Measurements from ENCODE around the gene FIBCD1.

Gene FIBCD1

GRCh38 chr9:130938652-130939404 lies at the start of gene FIBCD1:
Gene FIBCD1 (minus strand): TSS chr9:130939247. CDS start chr9:130938607, 640 bp downstream.
- TF ChIP-seq EZH2 (IDR thresholded peaks at IDR 0.05; ENCODE audit: borderline replicate concordance, low read length) (no peak), CTCF (IDR thresholded peaks at IDR 0.05; ENCODE audit: low read length) (0 out of 2 replicates have a peak, but pooled peaks have one; percentile 6)
- Histone ChIP-seq H3K4me3 (ENCODE audit: low read depth, low read length, poor library complexity, severe bottlenecking) (no peak within 1 kb of the TSS), H3K27ac (ENCODE audit: low read depth, low read length, poor library complexity, severe bottlenecking) (no peak within 1 kb of the TSS), H3K9me3 (ENCODE audit: low read length) (no peaks in the 10 kb centered on the region), H3K9me2 (ENCODE audit: low read depth, low read length) (no peaks in the 10 kb centered on the region), H3K36me3 (ENCODE audit: insufficient read depth, low read length) (no peaks in the 10 kb centered on the region), H3F3A (ENCODE audit: insufficient read depth, low read length) (no peaks in the 10 kb centered on the region), H2AFZ (ENCODE audit: low read length) (no peak within 1 kb of the TSS), H4K20me1 (ENCODE audit: insufficient read depth, low read length) (no peaks in the 10 kb centered on the region), H3K9ac (ENCODE audit: low read length) (no peak within 1 kb of the TSS), H3K4me1 (ENCODE audit: insufficient read depth, low read length, severe bottlenecking) (no peaks in the 10 kb centered on the region), H3K4me2 (ENCODE audit: low read length) (no peak within 1 kb of the TSS), H3K79me2 (ENCODE audit: insufficient read depth, low read length) (no peaks in the 10 kb centered on the region), H3K27me3 (ENCODE audit: insufficient read depth, low read length) (no peaks in the 10 kb centered on the region; the same call in 1 of the 2 replicates)

GRCh38 chr9:130988400-130988747 lies 49.3 kb upstream of the FIBCD1 start:
- H3K27ac ChIP-seq (ENCODE audit: low read depth, low read length, poor library complexity, severe bottlenecking) = no peak overlapping the region
- no peak overlapping the region for H3K4me3 ChIP-seq (ENCODE audit: low read depth, low read length, poor library complexity, severe bottlenecking)
- no peak for TF ChIP-seq CTCF (IDR thresholded peaks at IDR 0.05; ENCODE audit: low read length)
- no peak for TF ChIP-seq EZH2 (IDR thresholded peaks at IDR 0.05; ENCODE audit: borderline replicate concordance, low read length)
- H2AFZ ChIP-seq (ENCODE audit: low read length) = no peak overlapping the region
- 0 out of 2 replicates have a peak, but pooled peaks cover 4% of the 10 kb centered on the region for H3K27me3 ChIP-seq (ENCODE audit: insufficient read depth, low read length)
- no peak overlapping the region for H3K9ac ChIP-seq (ENCODE audit: low read length)
- H3K36me3 ChIP-seq (ENCODE audit: insufficient read depth, low read length) = no peaks in the 10 kb centered on the region
- no peak overlapping the region for H3K4me2 ChIP-seq (ENCODE audit: low read length)
- no peaks in the 10 kb centered on the region for H3K9me2 ChIP-seq (ENCODE audit: low read depth, low read length)
- no peaks in the 10 kb centered on the region for H3K9me3 ChIP-seq (ENCODE audit: low read length)
- H3K79me2 ChIP-seq (ENCODE audit: insufficient read depth, low read length) = no peaks in the 10 kb centered on the region
- no peaks in the 10 kb centered on the region for H4K20me1 ChIP-seq (ENCODE audit: insufficient read depth, low read length)
- no peaks in the 10 kb centered on the region for H3F3A ChIP-seq (ENCODE audit: insufficient read depth, low read length)
- no peaks in the 10 kb centered on the region for H3K4me1 ChIP-seq (ENCODE audit: insufficient read depth, low read length, severe bottlenecking)

- Histone ChIP-seq H3K36me3 (ENCODE audit: insufficient read depth, low read length) (no peaks in the 10 kb centered on the region), H3K4me2 (ENCODE audit: low read length) (no peak overlapping the region), H3K9me2 (ENCODE audit: low read depth, low read length) (no peaks in the 10 kb centered on the region), H3K79me2 (ENCODE audit: insufficient read depth, low read length) (no peaks in the 10 kb centered on the region), H3K27me3 (ENCODE audit: insufficient read depth, low read length) (0 out of 2 replicates have a peak, but pooled peaks cover 3% of the 10 kb centered on the region), H2AFZ (ENCODE audit: low read length) (no peak overlapping the region), H3K9ac (ENCODE audit: low read length) (no peak overlapping the region), H3K27ac (ENCODE audit: low read depth, low read length, poor library complexity, severe bottlenecking) (no peak overlapping the region), H3F3A (ENCODE audit: insufficient read depth, low read length) (no peaks in the 10 kb centered on the region), H3K4me1 (ENCODE audit: insufficient read depth, low read length, severe bottlenecking) (no peaks in the 10 kb centered on the region), H3K4me3 (ENCODE audit: low read depth, low read length, poor library complexity, severe bottlenecking) (no peak overlapping the region), H3K9me3 (ENCODE audit: low read length) (no peaks in the 10 kb centered on the region), H4K20me1 (ENCODE audit: insufficient read depth, low read length) (no peaks in the 10 kb centered on the region)
- TF ChIP-seq EZH2 (IDR thresholded peaks at IDR 0.05; ENCODE audit: borderline replicate concordance, low read length) = no peak
- no peak for TF ChIP-seq CTCF (IDR thresholded peaks at IDR 0.05; ENCODE audit: low read length)
Observed at GRCh38 chr9:130987738-130988399, 48.8 kb upstream of the FIBCD1 start.
